PC-9 (cell line): ENCODE measurements around the gene FUZ.

Experiments used
- EZH2 ChIP-seq: fragments of 200-600 bp; sonication (generic); IDR thresholded peaks from 2 replicates; pipeline ENCODE4 v1.8.0; 2017; ENCODE audit warnings: antibody characterized with exemption, low read depth
- TF ChIP-seq, protein P1 (sequence below): fragments of 200-600 bp; sonication (generic); conservative IDR thresholded peaks from 2 replicates; pipeline ENCODE4 v1.6.1; 2017; ENCODE audit warnings: mixed run types, antibody characterized with exemption, mild to moderate bottlenecking, moderate library complexity

DNA sequence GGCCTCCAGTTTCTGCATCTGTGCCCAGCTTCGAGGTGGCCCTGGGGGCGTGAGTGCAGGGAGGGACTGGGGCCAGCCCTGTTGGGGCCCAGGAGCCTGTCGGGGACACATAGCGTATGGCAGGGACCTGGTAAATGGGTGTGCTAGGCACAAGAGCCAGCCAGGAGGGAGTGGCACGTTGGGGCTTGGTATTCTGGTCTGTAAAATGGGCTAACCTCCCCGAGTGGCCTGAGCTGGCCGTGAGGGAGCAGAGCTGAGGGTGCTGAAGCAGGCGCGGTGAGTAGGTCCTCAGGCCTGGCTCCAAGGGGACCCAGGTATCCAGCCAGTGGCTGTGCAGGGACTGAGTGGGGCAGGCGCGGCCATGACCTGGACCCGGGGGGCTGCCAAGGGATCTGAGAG lies 42.2 kb upstream of the FUZ start:
- no peak for TF ChIP-seq EZH2
- TF ChIP-seq, protein P1, sequence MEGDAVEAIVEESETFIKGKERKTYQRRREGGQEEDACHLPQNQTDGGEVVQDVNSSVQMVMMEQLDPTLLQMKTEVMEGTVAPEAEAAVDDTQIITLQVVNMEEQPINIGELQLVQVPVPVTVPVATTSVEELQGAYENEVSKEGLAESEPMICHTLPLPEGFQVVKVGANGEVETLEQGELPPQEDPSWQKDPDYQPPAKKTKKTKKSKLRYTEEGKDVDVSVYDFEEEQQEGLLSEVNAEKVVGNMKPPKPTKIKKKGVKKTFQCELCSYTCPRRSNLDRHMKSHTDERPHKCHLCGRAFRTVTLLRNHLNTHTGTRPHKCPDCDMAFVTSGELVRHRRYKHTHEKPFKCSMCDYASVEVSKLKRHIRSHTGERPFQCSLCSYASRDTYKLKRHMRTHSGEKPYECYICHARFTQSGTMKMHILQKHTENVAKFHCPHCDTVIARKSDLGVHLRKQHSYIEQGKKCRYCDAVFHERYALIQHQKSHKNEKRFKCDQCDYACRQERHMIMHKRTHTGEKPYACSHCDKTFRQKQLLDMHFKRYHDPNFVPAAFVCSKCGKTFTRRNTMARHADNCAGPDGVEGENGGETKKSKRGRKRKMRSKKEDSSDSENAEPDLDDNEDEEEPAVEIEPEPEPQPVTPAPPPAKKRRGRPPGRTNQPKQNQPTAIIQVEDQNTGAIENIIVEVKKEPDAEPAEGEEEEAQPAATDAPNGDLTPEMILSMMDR = no peak
